Stimulated activated naive CD8-positive, alpha-beta T cell treated with anti-CD3 and anti-CD28 coated beads, Interleukin-15, Interleukin-2, amounts not matched to agents 100 U/mL and 50 U/mL, for 24 hours (primary cell): ENCODE measurements around the gene LEMD2.
A peak's percentile ranks its signal among the peaks of the same experiment; 100 is the strongest.
"Not testable (repeated sequence)": the region's sequence is repeated elsewhere in the genome, so short reads cannot be mapped to it uniquely, and the experiment has no call there.

Source experiments
- ATAC-seq: fragments of 150-1000 bp; cut with Tn5 transposase; one replicate; pipeline ENCODE4 v1.10.0; 2021
- DNase-seq: peaks from one replicate; pipeline ENCODE4 v3.0.0; 2021

Gene LEMD2

GRCh38 chr6:33788694-33789549, at the start of gene LEMD2:
Gene LEMD2 (minus strand): TSS chr6:33789130. CDS start chr6:33789116, 14 bp downstream.
- DNase-seq (peak; percentile 95), ATAC-seq (peak; percentile 90)

- DNase-seq: no peak
- no peak for ATAC-seq
Measured at GRCh38 chr6:33837971-33838665, 49.2 kb upstream of the LEMD2 start.

GRCh38 chr6:33836806-33837469, 48.0 kb upstream of the LEMD2 start:
- no peak for ATAC-seq
- no peak for DNase-seq

GRCh38 chr6:33834401-33835392, 45.8 kb upstream of the LEMD2 start:
- no peak for DNase-seq
- no peak for ATAC-seq

GRCh38 chr6:33833599-33833998, 44.7 kb upstream of the LEMD2 start:
- ATAC-seq: no peak
- DNase-seq: no peak

GRCh38 chr6:33832831-33833230, 43.9 kb upstream of the LEMD2 start:
- ATAC-seq: not testable (repeated sequence)

GRCh38 chr6:33831725-33832124, 42.8 kb upstream of the LEMD2 start:
- not testable (repeated sequence) for DNase-seq, ATAC-seq

More at GRCh38 chr6:33832831-33833230, 43.9 kb upstream of the LEMD2 start:
- not testable (repeated sequence) for DNase-seq

GRCh38 chr6:33830635-33831240, 41.8 kb upstream of the LEMD2 start:
- DNase-seq: no peak
- ATAC-seq: no peak

GRCh38 chr6:33828764-33829731, 40.1 kb upstream of the LEMD2 start:
- no peak for DNase-seq
- no peak for ATAC-seq

- DNase-seq (no peak), ATAC-seq (no peak)
Measured at GRCh38 chr6:33828452-33828763, 39.5 kb upstream of the LEMD2 start.

GRCh38 chr6:33827546-33828451, 38.9 kb upstream of the LEMD2 start:
- ATAC-seq: no peak

GRCh38 chr6:33826537-33826936, 37.6 kb upstream of the LEMD2 start:
- DNase-seq (no peak), ATAC-seq (no peak)

More at GRCh38 chr6:33827546-33828451, 38.9 kb upstream of the LEMD2 start:
- no peak for DNase-seq

GRCh38 chr6:33824461-33825154, 35.7 kb upstream of the LEMD2 start:
- peak; percentile 26 for ATAC-seq
- DNase-seq: no peak

GRCh38 chr6:33823806-33824205, 34.9 kb upstream of the LEMD2 start:
- DNase-seq: no peak
- ATAC-seq: no peak

- DNase-seq: no peak
- ATAC-seq: no peak
Measured at GRCh38 chr6:33822575-33823395, 33.9 kb upstream of the LEMD2 start.

- DNase-seq (no peak), ATAC-seq (no peak)
Measured at GRCh38 chr6:33820784-33821520, 32.0 kb upstream of the LEMD2 start.

- ATAC-seq: no peak
- no peak for DNase-seq
Measured at GRCh38 chr6:33820243-33820642, 31.3 kb upstream of the LEMD2 start.
